ENCODE results near the gene MCRS1. TPM values are rescaled to one million over a fixed set of nuclear protein-coding genes. Genes with fewer than 3 reads are reported as not detected.
A peak's percentile ranks its signal among the peaks of the same experiment; 100 is the strongest.
"Not testable (repeated sequence)": the region's sequence is repeated elsewhere in the genome, so short reads cannot be mapped to it uniquely, and the experiment has no call there.

Gene MCRS1
- polyA plus RNA-seq, 1 donor, result 59.6 TPM

GRCh38 chr12:49540229-49541139 is 27.5 kb downstream of the MCRS1 start:
- no peak for DNase-seq

- no peak for DNase-seq
Observed at GRCh38 chr12:49539406-49540228, 28.3 kb downstream of the MCRS1 start.

- peak; percentile 67 for DNase-seq
Observed at GRCh38 chr12:49538510-49539403, 29.2 kb downstream of the MCRS1 start, which contains the start of gene KCNH3. KCNH3 (plus strand) TSS chr12:49539030; CDS start chr12:49539417, 387 bp downstream.

GRCh38 chr12:49537752-49538509 is 30.0 kb downstream of the MCRS1 start:
- no peak for DNase-seq

- DNase-seq, result no peak
Observed at GRCh38 chr12:49537231-49537751, 30.7 kb downstream of the MCRS1 start.

GRCh38 chr12:49536526-49537071 is 31.3 kb downstream of the MCRS1 start:
- no peak for DNase-seq

GRCh38 chr12:49535921-49536525 is 31.9 kb downstream of the MCRS1 start:
- DNase-seq, result no peak

- no peak for DNase-seq
Observed at GRCh38 chr12:49534731-49535278, 33.1 kb downstream of the MCRS1 start.

GRCh38 chr12:49534122-49534521 is 33.8 kb downstream of the MCRS1 start:
- not testable (repeated sequence) for DNase-seq

- no peak for DNase-seq
Observed at GRCh38 chr12:49533331-49533730, 34.6 kb downstream of the MCRS1 start.

- DNase-seq, result no peak
Observed at GRCh38 chr12:49531745-49532144, 36.2 kb downstream of the MCRS1 start.

GRCh38 chr12:49529414-49529813 is 38.5 kb downstream of the MCRS1 start:
- DNase-seq, result no peak

GRCh38 chr12:49527361-49528130 is 40.4 kb downstream of the MCRS1 start:
- DNase-seq, result no peak

- no peak for DNase-seq
Observed at GRCh38 chr12:49525942-49526341, 42.0 kb downstream of the MCRS1 start.

- no peak for DNase-seq
Observed at GRCh38 chr12:49524660-49525324, 43.1 kb downstream of the MCRS1 start.

- DNase-seq, result no peak
Observed at GRCh38 chr12:49521389-49521788, 46.6 kb downstream of the MCRS1 start.

- DNase-seq, result no peak
Observed at GRCh38 chr12:49519574-49519936, 48.4 kb downstream of the MCRS1 start.

GRCh38 chr12:49518914-49519573 is 48.9 kb downstream of the MCRS1 start:
- DNase-seq, result no peak

All from hindlimb muscle (tissue), 1 donor.